HG02885 (cell line): ENCODE data around the gene LAP3.
"Not testable (repeated sequence)": the region's sequence is repeated elsewhere in the genome, so short reads cannot be mapped to it uniquely, and the experiment has no call there.

Source experiments
- ATAC-seq: cut with Tn5 transposase; IDR thresholded peaks from one replicate; pipeline ENCODE4 v1.9.1; 2021; ENCODE audit warnings: mild to moderate bottlenecking; ENCODE audit not compliant: unreplicated experiment, poor library complexity

Gene LAP3

DNA sequence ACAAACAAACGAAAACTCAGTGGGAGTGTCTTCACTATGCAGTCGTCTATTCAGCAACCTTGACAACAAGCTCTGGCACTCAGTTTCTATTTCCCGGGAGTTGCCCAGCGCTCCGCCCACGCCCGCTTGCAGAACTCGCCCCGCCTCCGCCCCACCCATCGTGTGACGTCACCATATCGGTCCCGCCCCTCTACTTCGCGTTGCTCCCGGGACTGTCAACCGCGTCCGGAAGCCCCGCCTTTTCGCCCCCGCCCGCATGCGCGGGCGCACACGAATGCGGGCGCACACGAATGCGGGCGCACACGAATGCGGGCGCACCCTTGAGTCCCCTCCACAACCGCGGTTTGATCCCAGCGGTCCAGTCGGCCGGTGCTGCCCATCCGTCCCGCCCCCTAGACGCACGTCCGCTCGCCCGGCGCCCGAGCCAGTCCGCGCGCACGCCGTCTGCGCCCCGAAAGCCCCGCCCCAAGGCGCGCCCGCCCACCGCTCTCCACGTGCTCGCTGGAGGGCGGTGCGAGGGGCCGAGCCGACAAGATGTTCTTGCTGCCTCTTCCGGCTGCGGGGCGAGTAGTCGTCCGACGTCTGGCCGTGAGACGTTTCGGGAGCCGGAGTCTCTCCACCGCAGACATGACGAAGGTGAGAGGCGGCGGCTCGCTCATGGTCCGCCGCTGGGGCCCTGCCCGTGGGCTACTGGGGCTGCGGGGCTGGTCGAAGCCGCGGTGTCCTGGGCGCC is at the start of gene LAP3:
Gene LAP3 (plus strand): TSS at position 267 of the 733 bp plus-strand sequence. CDS start 268 bp downstream, at position 535.
- ATAC-seq: peak; percentile 82

GRCh38 chr4:17528551-17529165 is 48.3 kb upstream of the LAP3 start:
- no peak for ATAC-seq

- no peak for ATAC-seq
These were observed 45.3 kb upstream of the LAP3 start for GRCh38 chr4:17531538-17532285.

- no peak for ATAC-seq
These were observed 42.3 kb upstream of the LAP3 start for GRCh38 chr4:17534705-17535104.

- ATAC-seq: no peak
These were observed 41.8 kb upstream of the LAP3 start for GRCh38 chr4:17535242-17535641.

DNA sequence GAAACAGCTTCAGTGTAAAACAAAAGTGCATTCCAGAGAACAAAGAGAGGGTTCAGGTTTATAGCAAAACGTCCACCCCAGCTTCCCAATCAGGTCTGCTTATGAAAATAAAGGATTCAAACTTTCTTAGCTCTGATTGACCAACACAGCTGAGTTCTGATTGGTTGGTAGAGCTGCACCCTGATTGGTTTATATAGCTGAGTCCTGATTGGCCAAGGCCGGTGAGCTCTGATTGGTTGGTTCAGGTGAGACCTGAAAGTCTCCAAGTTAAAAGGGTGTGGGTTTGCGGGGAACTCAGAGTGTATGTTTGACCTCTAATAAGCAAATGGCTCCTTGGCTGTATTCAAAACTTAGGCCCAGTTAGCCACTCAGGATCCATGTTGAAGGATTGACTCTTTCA is 41.1 kb upstream of the LAP3 start:
- ATAC-seq: peak; percentile 61

GRCh38 chr4:17537060-17537459 is 39.9 kb upstream of the LAP3 start:
- not testable (repeated sequence) for ATAC-seq

DNA sequence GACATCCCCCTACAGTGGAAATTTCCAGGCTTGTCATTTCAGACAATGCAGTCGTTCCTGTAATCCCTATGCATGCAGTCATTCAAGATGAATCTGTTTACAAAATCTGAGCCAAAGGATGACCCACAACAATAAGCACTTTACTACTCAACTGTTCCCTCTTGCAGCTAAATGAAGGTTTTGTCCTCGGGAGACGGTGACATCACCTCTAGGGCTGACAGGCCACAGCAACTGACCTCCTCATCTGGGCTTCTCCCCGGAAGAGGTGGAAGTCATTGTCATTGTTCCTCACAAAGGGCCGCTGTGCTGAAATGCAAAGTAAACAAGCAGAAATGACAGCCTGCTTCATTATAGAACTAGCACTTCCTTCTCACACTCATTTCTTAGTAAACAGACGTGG is 32.8 kb upstream of the LAP3 start:
- ATAC-seq: no peak

GRCh38 chr4:17544831-17545234 is 32.2 kb upstream of the LAP3 start:
- no peak for ATAC-seq

DNA sequence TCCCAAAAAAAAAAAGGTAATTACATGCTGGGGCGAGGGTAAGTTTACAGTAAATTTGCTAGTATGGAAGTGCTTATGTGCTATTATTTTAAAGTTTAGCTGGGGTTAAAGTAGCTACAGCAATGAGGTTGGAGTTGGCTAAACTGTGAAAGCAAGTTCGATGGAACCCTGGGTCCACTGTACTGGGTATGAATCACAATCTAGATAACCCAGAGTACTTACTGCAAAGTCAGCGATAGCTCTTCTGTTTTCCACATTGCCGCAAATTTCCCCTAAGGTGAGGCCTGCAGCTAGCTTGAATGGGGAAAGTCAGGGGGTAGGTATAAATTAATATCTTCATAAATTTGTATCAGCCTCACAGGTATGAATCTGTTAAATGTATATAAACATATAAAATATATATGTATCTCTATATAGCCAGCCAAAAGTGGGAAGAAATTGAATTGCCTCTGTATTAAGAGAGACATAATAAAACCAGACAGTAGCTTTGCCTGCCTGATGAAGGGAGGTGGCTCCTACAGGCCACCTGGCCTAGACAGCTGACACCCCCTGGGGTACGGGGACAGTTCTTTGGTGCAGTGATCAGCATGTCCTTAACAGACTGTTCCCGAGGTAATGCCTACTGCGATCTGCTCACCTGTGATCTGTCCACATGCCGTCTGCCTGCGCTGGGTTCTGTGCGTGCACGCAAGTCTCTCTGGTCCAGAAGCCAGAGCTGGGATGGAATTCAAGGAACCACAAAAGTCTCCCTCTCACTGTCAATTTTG is 31.4 kb upstream of the LAP3 start:
- no peak for ATAC-seq

- ATAC-seq: no peak
These were observed 30.8 kb upstream of the LAP3 start for GRCh38 chr4:17546222-17546621.

GRCh38 chr4:17546678-17547077 is 30.3 kb upstream of the LAP3 start:
- ATAC-seq: no peak

- ATAC-seq: no peak
These were observed 26.4 kb upstream of the LAP3 start for GRCh38 chr4:17550549-17550948.

DNA sequence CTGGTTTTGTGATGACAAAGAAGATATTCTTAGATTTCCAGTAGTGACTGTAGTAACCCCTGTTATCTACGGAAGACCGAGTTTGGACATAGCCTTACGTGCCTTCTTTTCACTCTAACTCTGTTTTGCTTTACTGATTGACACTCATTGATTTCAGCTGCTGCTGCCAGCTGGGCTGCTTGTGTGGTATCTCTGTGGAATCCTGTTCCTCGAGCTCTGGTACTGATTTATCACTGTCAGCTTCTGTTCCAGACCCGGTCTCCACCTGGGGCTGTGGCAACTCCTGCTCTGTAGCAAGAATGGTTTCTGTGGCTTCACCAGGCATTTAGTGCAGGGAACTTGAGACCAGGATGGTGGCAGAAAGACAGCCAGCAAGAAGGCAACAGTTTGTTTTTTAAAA is 24.6 kb upstream of the LAP3 start:
- ATAC-seq: no peak

- ATAC-seq: no peak
These were observed 22.4 kb upstream of the LAP3 start for GRCh38 chr4:17554568-17554967.

DNA sequence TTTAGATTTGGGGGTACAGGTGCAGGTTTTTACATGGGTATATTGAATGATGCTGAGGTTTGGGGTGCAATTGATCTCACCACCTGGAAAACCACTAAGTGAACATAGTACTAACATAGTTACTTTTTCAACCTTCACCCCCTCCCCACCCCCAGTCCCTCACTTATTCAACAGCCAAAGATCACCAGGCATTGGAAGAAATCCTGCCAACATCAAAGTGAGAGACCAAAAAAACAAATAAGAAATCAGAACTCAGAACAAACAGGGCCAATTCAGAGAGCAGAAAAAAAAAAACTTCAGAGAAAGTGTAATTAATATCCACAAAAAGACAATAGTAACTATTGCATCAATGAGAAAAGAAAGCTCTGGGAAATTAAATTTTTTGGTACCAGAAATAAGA is 20.5 kb upstream of the LAP3 start:
- ATAC-seq: no peak

GRCh38 chr4:17557880-17558279 is 19.1 kb upstream of the LAP3 start:
- ATAC-seq: no peak

- no peak for ATAC-seq
These were observed 17.9 kb upstream of the LAP3 start for GRCh38 chr4:17558941-17559708.

- ATAC-seq: no peak
These were observed 17.3 kb upstream of the LAP3 start for GRCh38 chr4:17559709-17560048.

DNA sequence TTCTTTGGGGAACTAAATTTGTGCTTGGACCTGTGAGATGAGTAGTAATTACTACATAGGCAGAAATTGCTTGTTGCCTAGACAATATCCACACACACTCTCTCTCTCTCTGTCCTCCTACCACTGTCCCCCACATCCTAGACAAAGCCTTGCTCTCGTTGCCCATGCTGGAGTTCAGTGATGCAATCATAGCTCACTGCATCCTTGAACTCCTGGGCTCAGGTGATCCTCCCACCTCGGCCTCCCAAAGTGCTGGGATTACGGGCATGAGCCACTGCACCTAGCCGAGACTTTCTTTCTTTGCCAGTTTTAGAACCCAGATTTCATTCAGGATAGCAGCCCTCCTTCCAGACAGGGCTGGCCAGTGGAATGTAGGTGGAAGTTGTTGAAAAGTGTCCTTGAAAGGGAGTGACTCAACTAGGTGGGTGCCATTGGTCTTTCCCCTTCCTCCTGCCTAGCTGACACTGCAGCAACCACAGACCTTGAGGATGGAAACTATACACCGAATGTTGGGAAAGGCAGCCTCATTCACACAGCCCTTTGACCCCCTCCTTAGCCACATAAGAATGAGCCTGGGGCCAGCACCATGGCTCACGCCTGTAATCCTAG is 16.8 kb upstream of the LAP3 start:
- ATAC-seq: no peak
